NCI-H226 (cell line): ENCODE data around the gene ZNF587B.
"Not testable (repeated sequence)": the region's sequence is repeated elsewhere in the genome, so short reads cannot be mapped to it uniquely, and the experiment has no call there.

Source experiments
- DNase-seq: peaks from one replicate; pipeline ENCODE4 v3.0.0-alpha.2; 2015

ZNF587B gene

GRCh38 chr19:57819475-57820148 lies 10.5 kb upstream of the ZNF587B start:
- peak; percentile 98 for DNase-seq

DNA sequence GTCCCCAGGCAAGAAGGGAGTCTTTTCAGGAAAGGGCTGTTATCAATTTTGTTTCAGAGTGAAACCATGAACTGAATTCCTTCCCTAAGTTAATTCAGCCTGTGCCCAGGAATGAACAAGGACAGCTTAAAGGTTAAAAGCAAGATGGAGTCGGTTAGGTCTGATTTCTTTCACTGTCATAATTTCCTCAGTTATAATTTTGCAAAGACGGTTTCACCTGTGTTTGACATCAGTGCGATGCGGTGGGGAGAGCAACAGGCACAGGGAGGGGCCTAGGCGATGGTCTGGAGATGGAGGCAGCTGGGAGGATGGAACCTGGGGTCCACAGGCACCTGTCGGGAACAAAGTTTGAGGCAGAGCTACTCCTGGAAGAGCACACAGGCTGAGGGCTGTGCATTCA lies 9.5 kb upstream of the ZNF587B start:
- no peak for DNase-seq

DNA sequence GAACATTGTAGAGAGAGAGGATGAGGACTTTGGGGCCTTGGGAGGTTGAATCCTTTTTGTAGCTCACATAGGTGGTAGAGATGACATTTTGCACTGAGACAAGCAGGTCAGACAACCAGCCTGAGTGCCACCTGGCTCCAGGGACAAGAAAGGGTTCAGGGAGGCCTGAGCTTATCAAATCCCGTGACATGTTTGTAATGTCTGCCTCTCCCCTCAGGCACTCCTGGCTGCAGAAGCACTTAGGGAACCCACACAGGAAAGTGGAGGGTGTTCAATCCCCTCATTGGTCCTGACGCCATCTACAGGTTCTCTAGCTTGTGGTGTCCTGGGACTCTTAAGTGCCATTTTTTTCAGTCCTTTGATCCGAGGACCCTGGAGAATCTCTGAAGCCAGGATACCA lies 9.0 kb upstream of the ZNF587B start:
- not testable (repeated sequence) for DNase-seq

- DNase-seq: not testable (repeated sequence)
These were observed 8.6 kb upstream of the ZNF587B start for GRCh38 chr19:57821501-57821900.

- not testable (repeated sequence) for DNase-seq
These were observed 6.9 kb upstream of the ZNF587B start for GRCh38 chr19:57823155-57823554.

- DNase-seq: not testable (repeated sequence)
These were observed 6.5 kb upstream of the ZNF587B start for GRCh38 chr19:57823608-57824007.

DNA sequence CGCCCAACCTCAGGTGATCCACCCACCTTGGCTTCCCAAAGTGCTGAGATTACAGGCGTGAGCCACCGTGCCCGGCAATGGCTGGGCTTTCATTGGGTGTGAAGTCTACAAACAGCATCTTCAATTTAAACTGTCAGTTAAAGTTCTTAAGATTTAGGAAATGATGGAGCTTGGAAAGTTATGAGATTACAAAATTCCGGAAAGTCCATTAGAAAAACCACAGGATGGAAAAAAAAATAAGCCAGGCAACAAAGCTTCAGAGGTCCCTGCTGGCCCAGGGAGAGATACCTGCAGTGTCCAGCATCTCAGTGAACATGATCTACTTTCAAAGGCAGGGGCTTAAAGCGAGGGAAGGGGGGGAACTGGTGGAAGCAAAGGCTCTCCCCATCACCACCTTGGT lies 4.6 kb upstream of the ZNF587B start:
- DNase-seq: peak; percentile 38

- peak; percentile 87 for DNase-seq
These were observed 783 bp upstream of the ZNF587B start for GRCh38 chr19:57829316-57829715.

GRCh38 chr19:57836991-57837390 lies 6.9 kb downstream of the ZNF587B start:
- DNase-seq: not testable (repeated sequence)

DNA sequence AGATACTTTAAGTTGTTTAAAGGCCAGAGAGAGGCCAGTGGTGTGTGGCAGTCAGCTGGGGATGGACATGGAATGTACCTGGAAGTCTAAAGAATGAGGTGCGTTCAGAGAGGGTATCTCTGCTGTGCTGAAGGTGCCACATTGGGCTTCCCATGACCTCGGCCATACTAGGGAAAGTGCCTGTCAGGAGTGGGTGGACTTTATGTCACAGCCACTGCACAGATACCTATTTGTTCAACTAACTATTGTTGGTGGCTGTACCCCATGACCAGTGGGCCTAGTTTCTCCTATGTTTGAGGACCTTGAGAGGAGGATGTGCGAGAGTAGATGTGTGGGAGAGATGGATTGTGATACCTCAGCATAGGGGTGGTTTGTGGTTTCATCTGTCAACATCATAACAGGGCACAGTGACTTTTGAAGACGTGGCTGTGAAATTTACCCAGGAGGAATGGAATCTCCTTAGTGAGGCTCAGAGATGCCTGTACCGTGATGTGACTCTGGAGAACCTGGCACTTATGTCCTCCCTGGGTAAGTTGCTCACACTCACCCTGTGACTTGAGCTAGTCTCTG lies 8.6 kb downstream of the ZNF587B start:
- DNase-seq: not testable (repeated sequence)

GRCh38 chr19:57841122-57841763 lies 11.1 kb downstream of the ZNF587B start:
- DNase-seq: no peak

GRCh38 chr19:57847164-57847563 lies 17.1 kb downstream of the ZNF587B start:
- DNase-seq: not testable (repeated sequence)

GRCh38 chr19:57849162-57849665 lies 19.1 kb downstream of the ZNF587B start:
- DNase-seq: not testable (repeated sequence)

- DNase-seq: peak; percentile 89
These were observed 19.8 kb downstream of the ZNF587B start, which contains the start of gene ZNF587 for GRCh38 chr19:57849666-57850473. Gene ZNF587 (plus strand): TSS chr19:57849859. CDS start chr19:57850039, 180 bp downstream.

DNA sequence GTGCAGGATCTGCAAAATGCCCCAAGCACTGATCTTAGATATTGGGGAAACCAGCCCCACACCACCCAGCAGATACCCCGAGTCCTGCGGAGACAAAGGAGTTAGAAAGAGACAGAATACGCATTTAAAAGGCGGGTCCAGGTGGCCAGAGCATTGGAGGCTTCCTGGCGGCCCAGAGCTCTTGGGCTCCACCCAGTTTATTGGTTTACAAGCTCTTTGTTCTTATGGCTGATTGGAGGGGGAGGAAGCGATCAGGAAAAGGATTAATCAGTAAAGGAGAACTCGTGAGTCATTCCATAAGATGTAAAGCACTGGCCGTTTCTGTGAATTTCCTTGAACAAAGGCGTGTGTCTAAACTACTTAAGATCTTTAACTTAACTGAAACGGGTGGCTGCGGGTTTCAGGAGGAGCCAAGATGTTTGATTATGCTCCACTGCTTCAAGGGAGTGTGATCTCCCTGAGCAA lies 20.5 kb downstream of the ZNF587B start:
- DNase-seq: no peak

DNA sequence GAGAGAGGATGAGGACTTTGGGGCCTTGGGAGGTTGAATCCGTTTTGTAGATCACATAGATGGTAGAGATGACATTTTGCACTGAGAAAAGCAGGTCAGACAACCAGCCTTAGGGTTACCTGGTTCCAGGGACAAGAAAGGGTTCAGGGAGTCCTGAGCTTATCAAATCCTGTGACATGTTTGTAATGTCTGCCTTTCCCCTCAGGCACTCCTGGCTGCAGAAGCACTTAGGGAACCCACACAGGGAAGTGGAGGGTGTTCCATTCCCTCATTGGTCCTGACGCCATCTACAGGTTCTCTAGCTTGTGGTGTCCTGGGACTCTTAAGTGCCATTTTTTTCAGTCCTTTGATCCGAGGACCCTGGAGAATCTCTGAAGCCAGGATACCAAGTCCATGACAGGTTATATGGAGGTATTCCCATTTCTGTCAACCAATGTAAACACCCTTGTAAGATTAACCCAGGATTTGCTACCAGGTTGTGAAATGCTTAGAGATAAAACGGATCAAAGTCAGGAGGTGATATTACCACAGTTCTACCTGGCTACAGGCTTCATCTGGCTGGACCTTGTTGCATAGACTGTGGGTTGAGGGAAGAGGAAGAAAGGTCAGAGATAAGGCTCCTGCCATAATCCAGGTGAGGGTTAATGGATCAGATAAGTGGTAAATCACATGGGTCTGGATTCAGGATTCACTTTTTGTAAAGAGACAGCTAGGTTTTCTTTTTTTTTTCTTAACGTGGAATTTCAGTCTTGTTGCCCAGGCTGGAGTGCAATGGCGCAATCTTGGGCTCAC lies 21.9 kb downstream of the ZNF587B start:
- not testable (repeated sequence) for DNase-seq

- not testable (repeated sequence) for DNase-seq
These were observed 24.0 kb downstream of the ZNF587B start for GRCh38 chr19:57854117-57854516.

GRCh38 chr19:57862351-57862750 lies 32.3 kb downstream of the ZNF587B start:
- not testable (repeated sequence) for DNase-seq

DNA sequence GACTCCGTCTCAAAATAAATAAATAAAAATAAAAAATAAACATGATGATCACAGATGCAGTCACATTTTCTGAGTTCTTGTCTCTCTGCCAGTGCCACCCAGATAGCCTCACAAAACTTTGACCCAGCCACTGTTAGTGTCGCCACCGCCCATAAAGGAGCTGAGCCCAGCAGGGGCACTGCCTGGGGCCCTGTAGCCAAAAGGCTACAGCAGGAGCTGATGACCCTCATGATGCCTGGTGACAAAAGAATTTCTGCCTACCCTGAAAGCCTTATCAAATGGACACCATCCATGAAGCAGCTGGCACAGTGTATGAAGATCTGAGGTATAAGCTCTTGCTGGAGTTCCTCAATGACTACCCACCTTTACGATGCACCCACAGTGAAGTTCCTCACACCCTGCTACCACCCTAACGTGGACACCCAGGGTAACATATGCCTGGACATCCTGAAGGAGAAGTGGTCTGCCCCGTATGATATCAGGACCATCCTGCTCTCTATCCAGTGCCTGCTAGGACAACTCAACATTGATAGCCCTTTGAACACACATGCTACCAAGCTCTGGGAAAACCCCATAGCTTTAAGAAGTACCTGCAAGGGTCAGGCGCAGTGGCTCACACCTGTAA lies 37.9 kb downstream of the ZNF587B start:
- no peak for DNase-seq

- DNase-seq: not testable (repeated sequence)
These were observed 39.6 kb downstream of the ZNF587B start for GRCh38 chr19:57869655-57870054.

GRCh38 chr19:57870225-57870624 lies 40.1 kb downstream of the ZNF587B start:
- DNase-seq: no peak
